ENCODE results near the gene NUAK1.

DNA sequence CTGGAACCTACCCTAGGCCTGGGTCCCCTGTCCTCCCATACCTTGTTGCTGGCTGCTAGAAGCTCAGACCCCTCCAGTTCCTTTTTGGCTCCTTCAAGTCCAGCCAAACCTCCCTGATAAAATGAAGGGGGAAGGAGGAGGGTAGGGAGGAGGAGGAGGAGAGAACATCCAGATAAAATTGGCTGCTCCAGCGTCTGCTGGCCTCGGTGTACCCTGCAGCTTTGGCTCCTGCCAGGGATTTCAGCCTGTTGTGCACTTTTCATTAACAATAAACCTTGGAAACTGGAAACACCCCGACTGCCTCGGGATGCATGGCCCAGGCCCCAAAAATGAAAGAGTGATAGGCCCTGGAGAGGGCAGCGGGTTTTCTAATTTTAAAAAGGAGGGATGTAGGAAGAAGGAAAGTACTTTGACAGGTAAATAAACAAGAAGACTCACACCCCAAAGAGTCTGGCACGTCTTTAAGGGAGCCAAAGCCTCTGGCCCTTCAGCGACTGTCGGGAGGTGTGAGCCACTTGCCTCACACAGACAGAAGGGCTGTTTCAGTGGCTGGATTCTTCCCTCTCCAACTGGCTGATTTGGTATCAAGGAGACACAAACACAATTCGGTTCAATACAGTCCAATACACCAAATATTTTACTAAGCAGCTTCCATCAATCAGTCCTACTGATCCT, 49.8 kb downstream of the NUAK1 start:
- TF ChIP-seq, protein P1, sequence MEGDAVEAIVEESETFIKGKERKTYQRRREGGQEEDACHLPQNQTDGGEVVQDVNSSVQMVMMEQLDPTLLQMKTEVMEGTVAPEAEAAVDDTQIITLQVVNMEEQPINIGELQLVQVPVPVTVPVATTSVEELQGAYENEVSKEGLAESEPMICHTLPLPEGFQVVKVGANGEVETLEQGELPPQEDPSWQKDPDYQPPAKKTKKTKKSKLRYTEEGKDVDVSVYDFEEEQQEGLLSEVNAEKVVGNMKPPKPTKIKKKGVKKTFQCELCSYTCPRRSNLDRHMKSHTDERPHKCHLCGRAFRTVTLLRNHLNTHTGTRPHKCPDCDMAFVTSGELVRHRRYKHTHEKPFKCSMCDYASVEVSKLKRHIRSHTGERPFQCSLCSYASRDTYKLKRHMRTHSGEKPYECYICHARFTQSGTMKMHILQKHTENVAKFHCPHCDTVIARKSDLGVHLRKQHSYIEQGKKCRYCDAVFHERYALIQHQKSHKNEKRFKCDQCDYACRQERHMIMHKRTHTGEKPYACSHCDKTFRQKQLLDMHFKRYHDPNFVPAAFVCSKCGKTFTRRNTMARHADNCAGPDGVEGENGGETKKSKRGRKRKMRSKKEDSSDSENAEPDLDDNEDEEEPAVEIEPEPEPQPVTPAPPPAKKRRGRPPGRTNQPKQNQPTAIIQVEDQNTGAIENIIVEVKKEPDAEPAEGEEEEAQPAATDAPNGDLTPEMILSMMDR (IDR thresholded peaks at IDR 0.05) = no peak
- TF ChIP-seq EP300 (IDR thresholded peaks at IDR 0.05) = no peak
